Peyer's patch (tissue), 4 donors: ENCODE data around the gene NME8.

Experiments used
- CTCF ChIP-seq, 6 experiments: fragments of 450-650 bp in 4 of 6; fragments of 200-600 bp in 2 of 6; sonication (generic) in 1 of 6; IDR thresholded peaks; one replicate each; pipeline ENCODE4 v1.5.1; 2017 to 2019; ENCODE audit warnings: antibody characterized with exemption in 6 of 6, mild to moderate bottlenecking in 3 of 6, moderate library complexity in 1 of 6
- POLR2A ChIP-seq, 2 donors: fragments of 450-650 bp; IDR thresholded peaks; one replicate each; pipeline ENCODE4 v1.5.1; 2017; ENCODE audit warnings: antibody characterized with exemption in 2 of 2, mild to moderate bottlenecking in 2 of 2, moderate library complexity in 2 of 2

- TF ChIP-seq POLR2A (IDR thresholded peaks at IDR 0.05) (no peak), CTCF (IDR thresholded peaks at IDR 0.05) (peak; percentile 38 to 75 (median 46))
These were observed 15.1 kb upstream of the NME8 start for GRCh38 chr7:37833107-37833817.
